ENCODE results near the gene TEP1. TPM values are rescaled to one million over a fixed set of nuclear protein-coding genes. Genes with fewer than 3 reads are reported as not detected.
A peak's percentile ranks its signal among the peaks of the same experiment; 100 is the strongest.

Gene TEP1
- total and polyA plus RNA-seq, 2 experiments from 2014 or later: 3.0 to 8.5 TPM

DNA sequence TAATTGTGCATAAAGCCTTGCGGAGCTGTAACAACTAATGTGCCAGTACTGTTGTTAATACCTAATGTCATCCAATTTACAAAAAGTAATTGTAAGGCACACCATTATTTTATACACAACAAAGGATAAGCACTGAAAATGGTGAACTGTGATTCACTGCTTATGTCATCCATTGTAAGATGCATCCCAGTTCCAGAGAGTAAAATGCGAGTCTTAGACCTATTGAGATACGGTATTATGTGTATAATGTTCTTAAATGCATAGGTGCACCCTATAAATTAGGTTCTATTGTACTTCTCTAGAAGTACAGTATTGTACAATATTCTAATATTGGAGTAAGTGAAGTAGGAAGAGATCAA lies 69.5 kb downstream of the TEP1 start:
- no peaks in the 10 kb centered on the region for H3F3A ChIP-seq (replicated peaks; ENCODE audit: low read depth)
- peak overlapping the region; percentile 95 for H3K27ac Mint-ChIP-seq

More for the DNA sequence above, 69.5 kb downstream of the TEP1 start:
- no peaks in the 10 kb centered on the region; the same call in 1 of the 2 replicates for H4K20me1 ChIP-seq (replicated peaks; ENCODE audit: insufficient read depth)
- H3K79me2 ChIP-seq (replicated peaks; ENCODE audit: insufficient read depth): peaks cover 14% of the 10 kb centered on the region
- Mint-ChIP-seq H3K4me3 (peak overlapping the region; percentile 90), H3K27me3 (ENCODE audit: insufficient read depth, low read depth, poor library complexity) (peaks cover 6% of the 10 kb centered on the region), H3K4me1 (0 out of 3 replicates have a peak, but pooled peaks cover 4% of the 10 kb centered on the region), H3K36me3 (ENCODE audit: low read depth) (peaks cover 39% of the 10 kb centered on the region), H3K9me3 (peaks cover 3% of the 10 kb centered on the region; the same call in 1 of the 3 replicates)
- peak overlapping the region; percentile 72; the same call in 1 of the 2 replicates for H2AFZ ChIP-seq
- peak overlapping the region; percentile 85 for H3K4me3 ChIP-seq
- no peaks in the 10 kb centered on the region for H3K9me2 ChIP-seq (ENCODE audit: insufficient read depth)
- peaks cover 29% of the 10 kb centered on the region for H3K36me3 ChIP-seq (ENCODE audit: insufficient read depth)
- H3K4me2 ChIP-seq: peak overlapping the region; percentile 93
- ATAC-seq (no peak), DNase-seq (ENCODE audit: low spot score) (no peak)
- H3K4me1 ChIP-seq (ENCODE audit: insufficient read depth): peaks cover 6% of the 10 kb centered on the region
- no peak for TF ChIP-seq EZH2phosphoT487 (IDR thresholded peaks at IDR 0.05; ENCODE audit: unreplicated experiment)
- TF ChIP-seq STAT1 (IDR thresholded peaks at IDR 0.05; ENCODE audit: unreplicated experiment): no peak
- TF ChIP-seq, protein P1, sequence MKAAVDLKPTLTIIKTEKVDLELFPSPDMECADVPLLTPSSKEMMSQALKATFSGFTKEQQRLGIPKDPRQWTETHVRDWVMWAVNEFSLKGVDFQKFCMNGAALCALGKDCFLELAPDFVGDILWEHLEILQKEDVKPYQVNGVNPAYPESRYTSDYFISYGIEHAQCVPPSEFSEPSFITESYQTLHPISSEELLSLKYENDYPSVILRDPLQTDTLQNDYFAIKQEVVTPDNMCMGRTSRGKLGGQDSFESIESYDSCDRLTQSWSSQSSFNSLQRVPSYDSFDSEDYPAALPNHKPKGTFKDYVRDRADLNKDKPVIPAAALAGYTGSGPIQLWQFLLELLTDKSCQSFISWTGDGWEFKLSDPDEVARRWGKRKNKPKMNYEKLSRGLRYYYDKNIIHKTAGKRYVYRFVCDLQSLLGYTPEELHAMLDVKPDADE (IDR thresholded peaks at IDR 0.05): no peak
- TF ChIP-seq NANOG (IDR thresholded peaks at IDR 0.05; ENCODE audit: borderline replicate concordance): no peak
- no peak for TF ChIP-seq ZNF331 (CRISPR knock-in tag; IDR thresholded peaks at IDR 0.05; ENCODE audit: low read depth)
- no peak for TF ChIP-seq POLR2AphosphoS5 (IDR thresholded peaks at IDR 0.05; ENCODE audit: low read depth)
- TF ChIP-seq, protein P2, sequence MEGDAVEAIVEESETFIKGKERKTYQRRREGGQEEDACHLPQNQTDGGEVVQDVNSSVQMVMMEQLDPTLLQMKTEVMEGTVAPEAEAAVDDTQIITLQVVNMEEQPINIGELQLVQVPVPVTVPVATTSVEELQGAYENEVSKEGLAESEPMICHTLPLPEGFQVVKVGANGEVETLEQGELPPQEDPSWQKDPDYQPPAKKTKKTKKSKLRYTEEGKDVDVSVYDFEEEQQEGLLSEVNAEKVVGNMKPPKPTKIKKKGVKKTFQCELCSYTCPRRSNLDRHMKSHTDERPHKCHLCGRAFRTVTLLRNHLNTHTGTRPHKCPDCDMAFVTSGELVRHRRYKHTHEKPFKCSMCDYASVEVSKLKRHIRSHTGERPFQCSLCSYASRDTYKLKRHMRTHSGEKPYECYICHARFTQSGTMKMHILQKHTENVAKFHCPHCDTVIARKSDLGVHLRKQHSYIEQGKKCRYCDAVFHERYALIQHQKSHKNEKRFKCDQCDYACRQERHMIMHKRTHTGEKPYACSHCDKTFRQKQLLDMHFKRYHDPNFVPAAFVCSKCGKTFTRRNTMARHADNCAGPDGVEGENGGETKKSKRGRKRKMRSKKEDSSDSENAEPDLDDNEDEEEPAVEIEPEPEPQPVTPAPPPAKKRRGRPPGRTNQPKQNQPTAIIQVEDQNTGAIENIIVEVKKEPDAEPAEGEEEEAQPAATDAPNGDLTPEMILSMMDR (conservative IDR thresholded peaks at IDR 0.05; ENCODE audit: low read depth in 2 of 2): no peak; a peak in 1 of 4 replicates
- TF ChIP-seq, protein P3, sequence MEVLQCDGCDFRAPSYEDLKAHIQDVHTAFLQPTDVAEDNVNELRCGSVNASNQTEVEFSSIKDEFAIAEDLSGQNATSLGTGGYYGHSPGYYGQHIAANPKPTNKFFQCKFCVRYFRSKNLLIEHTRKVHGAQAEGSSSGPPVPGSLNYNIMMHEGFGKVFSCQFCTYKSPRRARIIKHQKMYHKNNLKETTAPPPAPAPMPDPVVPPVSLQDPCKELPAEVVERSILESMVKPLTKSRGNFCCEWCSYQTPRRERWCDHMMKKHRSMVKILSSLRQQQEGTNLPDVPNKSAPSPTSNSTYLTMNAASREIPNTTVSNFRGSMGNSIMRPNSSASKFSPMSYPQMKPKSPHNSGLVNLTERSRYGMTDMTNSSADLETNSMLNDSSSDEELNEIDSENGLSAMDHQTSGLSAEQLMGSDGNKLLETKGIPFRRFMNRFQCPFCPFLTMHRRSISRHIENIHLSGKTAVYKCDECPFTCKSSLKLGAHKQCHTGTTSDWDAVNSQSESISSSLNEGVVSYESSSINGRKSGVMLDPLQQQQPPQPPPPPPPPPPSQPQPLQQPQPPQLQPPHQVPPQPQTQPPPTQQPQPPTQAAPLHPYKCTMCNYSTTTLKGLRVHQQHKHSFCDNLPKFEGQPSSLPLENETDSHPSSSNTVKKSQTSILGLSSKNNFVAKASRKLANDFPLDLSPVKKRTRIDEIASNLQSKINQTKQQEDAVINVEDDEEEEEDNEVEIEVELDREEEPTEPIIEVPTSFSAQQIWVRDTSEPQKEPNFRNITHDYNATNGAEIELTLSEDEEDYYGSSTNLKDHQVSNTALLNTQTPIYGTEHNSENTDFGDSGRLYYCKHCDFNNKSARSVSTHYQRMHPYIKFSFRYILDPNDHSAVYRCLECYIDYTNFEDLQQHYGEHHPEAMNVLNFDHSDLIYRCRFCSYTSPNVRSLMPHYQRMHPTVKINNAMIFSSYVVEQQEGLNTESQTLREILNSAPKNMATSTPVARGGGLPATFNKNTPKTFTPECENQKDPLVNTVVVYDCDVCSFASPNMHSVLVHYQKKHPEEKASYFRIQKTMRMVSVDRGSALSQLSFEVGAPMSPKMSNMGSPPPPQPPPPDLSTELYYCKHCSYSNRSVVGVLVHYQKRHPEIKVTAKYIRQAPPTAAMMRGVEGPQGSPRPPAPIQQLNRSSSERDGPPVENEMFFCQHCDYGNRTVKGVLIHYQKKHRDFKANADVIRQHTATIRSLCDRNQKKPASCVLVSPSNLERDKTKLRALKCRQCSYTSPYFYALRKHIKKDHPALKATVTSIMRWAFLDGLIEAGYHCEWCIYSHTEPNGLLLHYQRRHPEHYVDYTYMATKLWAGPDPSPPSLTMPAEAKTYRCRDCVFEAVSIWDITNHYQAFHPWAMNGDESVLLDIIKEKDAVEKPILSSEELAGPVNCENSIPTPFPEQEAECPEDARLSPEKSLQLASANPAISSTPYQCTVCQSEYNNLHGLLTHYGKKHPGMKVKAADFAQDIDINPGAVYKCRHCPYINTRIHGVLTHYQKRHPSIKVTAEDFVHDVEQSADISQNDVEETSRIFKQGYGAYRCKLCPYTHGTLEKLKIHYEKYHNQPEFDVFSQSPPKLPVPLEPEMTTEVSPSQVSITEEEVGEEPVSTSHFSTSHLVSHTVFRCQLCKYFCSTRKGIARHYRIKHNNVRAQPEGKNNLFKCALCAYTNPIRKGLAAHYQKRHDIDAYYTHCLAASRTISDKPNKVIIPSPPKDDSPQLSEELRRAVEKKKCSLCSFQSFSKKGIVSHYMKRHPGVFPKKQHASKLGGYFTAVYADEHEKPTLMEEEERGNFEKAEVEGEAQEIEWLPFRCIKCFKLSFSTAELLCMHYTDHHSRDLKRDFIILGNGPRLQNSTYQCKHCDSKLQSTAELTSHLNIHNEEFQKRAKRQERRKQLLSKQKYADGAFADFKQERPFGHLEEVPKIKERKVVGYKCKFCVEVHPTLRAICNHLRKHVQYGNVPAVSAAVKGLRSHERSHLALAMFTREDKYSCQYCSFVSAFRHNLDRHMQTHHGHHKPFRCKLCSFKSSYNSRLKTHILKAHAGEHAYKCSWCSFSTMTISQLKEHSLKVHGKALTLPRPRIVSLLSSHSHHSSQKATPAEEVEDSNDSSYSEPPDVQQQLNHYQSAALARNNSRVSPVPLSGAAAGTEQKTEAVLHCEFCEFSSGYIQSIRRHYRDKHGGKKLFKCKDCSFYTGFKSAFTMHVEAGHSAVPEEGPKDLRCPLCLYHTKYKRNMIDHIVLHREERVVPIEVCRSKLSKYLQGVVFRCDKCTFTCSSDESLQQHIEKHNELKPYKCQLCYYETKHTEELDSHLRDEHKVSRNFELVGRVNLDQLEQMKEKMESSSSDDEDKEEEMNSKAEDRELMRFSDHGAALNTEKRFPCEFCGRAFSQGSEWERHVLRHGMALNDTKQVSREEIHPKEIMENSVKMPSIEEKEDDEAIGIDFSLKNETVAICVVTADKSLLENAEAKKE (CRISPR knock-in tag; IDR thresholded peaks at IDR 0.05): no peak
- TF ChIP-seq JUNB (IDR thresholded peaks at IDR 0.05; ENCODE audit: unreplicated experiment): no peak
- TF ChIP-seq ZNF114 (CRISPR knock-in tag; IDR thresholded peaks at IDR 0.05): no peak
- no peak for TF ChIP-seq EZH2 (IDR thresholded peaks at IDR 0.05; ENCODE audit: low read depth, unreplicated experiment)
- no peak for TF ChIP-seq CREB1 (CRISPR knock-in tag; IDR thresholded peaks at IDR 0.05; ENCODE audit: low read depth)
- H3K27ac ChIP-seq (ENCODE audit: low read depth): peak overlapping the region; percentile 58
- no peaks in the 10 kb centered on the region for H3K27me3 ChIP-seq (ENCODE audit: insufficient read depth)
